DND-41 (cell line): ENCODE results near the gene EMP2.

Experiments used
- CTCF ChIP-seq: IDR thresholded peaks from 2 replicates; pipeline ENCODE4 v1.5.1; 2012; ENCODE audit warnings: borderline replicate concordance, low read length, moderate library complexity, mild to moderate bottlenecking; ENCODE audit not compliant: poor library complexity, severe bottlenecking; ENCODE audit errors: extremely low read depth
- EZH2 ChIP-seq: IDR thresholded peaks from 3 replicates; pipeline ENCODE4 v1.6.1; 2012; ENCODE audit warnings: borderline replicate concordance, low read depth, mild to moderate bottlenecking, moderate library complexity, low read length, inconsistent platforms; ENCODE audit not compliant: severe bottlenecking

- no peak for TF ChIP-seq CTCF
- TF ChIP-seq EZH2 = no peak
Measured at GRCh38 chr16:10583269-10583668, 2.9 kb upstream of the EMP2 start.
